Measurements from ENCODE around the gene SEC16B.

Gene SEC16B

DNA sequence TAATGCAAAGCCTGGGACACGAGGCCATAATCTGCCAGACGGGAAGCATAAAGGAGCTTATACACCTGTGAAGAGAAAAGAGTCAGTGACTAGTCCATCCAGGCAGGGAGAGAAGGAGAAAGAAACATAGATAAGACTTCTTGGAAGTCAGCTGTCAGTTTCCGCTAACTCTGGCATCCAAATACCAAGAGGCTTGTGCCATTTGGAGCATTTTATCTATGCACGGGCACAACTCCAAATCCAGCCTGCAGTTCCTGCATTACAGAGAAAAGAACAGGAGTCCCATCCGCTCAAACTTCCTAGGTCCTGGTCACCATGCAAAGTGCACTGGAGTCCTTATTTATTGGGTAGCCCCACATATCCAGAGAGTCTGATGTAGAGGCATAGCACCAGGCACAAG is 27.9 kb downstream of the SEC16B start:
- DNase-seq (ENCODE audit: low spot score), result no peak

DNA sequence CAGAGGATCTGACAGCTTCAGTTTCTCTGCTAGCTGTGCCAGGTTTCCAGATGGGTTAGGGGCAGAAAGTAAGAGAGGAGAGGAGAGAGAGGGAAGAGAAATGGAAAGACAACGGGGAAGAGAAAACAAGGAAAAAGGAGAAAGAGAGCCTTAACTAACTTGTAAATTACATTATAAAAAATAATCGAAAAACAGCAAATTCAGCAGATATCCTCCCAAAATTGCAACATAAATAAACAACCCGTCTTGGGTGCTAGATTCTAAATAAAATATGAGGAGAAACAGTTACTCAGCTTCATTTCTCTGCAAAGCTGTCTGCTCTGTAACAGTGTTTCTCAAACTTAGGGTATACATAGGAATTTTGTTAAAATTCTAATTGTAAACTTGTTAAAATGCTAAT is 29.2 kb downstream of the SEC16B start:
- DNase-seq (ENCODE audit: low spot score), result no peak

DNA sequence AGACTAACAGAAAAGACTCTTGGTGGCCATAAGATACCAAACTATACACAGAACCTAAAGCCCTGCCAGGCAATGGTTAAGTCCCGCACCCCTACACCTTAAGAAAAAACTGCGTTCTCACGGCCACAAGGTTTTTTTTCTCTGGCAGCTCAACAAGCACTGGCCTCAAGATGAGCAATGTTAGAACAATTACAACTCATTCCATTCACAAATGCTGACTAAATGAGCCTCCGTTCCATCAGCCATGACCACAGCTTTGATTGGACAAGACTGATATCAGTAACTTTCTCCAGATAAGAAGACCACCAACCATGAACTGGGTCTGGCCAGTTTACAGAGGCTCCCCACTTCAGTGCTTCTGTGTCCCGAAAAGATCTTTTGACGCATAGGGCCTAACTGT is 31.9 kb downstream of the SEC16B start:
- no peak for DNase-seq (ENCODE audit: low spot score)

DNA sequence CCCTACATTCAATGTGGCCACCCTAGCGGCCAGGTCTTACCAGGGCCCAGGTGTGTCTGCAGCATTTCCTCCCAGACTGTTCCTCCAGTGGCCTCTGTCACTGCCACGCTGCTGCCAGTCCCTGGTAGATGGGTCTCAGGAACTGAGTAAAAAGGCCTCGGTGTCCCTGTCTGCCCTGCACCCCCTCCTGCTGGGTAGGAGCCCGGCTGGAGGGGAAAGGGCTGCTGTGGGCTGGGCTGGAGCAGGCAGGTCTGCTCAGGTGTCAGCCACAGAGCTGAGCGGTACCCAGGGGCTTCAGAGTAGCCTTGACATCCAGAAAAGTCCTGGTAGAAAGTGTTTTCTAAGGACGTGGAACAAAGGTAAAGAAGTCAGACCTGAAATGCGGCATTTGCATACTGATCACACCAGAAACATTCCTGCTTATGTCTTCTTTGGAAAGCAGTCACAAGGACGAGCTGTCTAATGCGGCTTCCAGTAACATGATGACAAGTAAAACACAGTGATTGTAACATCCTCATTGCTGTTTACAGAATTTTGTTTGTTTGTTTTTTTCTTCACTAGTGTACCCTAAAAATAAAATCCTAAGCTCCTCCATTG is 32.6 kb downstream of the SEC16B start:
- DNase-seq (ENCODE audit: low spot score), result no peak

GRCh38 chr1:177935638-177936415 is 34.0 kb downstream of the SEC16B start:
- no peak for DNase-seq (ENCODE audit: low spot score)

DNA sequence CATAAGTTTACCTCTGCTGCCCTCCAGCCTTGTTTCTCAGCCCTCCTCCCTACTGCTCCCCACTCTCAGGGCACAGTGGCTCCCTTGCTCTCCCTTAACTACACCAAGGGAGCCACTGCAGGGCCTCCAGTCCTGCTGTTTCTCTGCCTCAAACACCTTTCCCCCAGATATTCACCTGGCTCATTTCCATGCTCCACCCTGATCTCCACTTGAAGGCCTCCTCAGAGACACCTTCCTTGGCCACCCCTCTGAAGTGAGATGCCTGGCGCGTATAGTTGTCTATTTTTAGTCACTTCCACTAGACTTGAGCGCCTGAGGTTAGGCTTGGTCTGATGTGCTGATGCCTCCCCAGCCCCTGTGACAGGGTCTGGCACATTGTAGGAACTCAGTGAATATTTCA is 34.9 kb downstream of the SEC16B start:
- DNase-seq (ENCODE audit: low spot score), result no peak

GRCh38 chr1:177934461-177934860 is 35.4 kb downstream of the SEC16B start:
- no peak for DNase-seq (ENCODE audit: low spot score)

- no peak for DNase-seq (ENCODE audit: low spot score)
Measured at GRCh38 chr1:177933881-177934280, 36.0 kb downstream of the SEC16B start.

- DNase-seq (ENCODE audit: low spot score), result no peak
Measured at GRCh38 chr1:177932123-177932522, 37.7 kb downstream of the SEC16B start.

GRCh38 chr1:177928952-177929351 is 40.9 kb downstream of the SEC16B start:
- DNase-seq (ENCODE audit: low spot score), result no peak

- no peak for DNase-seq (ENCODE audit: low spot score)
Measured at GRCh38 chr1:177928194-177928593, 41.7 kb downstream of the SEC16B start.

- no peak for DNase-seq (ENCODE audit: low spot score)
Measured at GRCh38 chr1:177927021-177927596, 42.7 kb downstream of the SEC16B start.

- no peak for DNase-seq (ENCODE audit: low spot score)
Measured at GRCh38 chr1:177926201-177926600, 43.7 kb downstream of the SEC16B start.

DNA sequence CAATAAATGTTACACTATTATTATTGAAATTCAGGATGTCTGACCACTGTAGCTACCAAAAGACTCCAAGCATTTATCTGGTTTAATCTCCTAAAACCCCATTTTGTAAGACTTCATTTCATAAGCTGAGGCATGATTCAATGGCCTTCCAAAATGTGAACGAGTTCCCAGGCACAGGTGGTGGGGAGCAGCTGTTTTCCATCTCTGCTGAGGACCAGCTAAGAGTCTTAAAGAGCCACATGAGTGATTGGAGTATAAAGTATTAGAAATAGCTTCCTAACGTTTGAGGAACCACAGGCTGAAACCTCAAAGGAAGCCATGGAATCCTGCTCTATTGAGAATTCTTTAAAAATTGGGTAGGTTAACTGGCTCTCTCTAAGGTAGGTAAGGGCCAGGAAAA is 44.9 kb downstream of the SEC16B start:
- no peak for DNase-seq (ENCODE audit: low spot score)

GRCh38 chr1:177923441-177923840 is 46.4 kb downstream of the SEC16B start:
- DNase-seq (ENCODE audit: low spot score), result no peak

DNA sequence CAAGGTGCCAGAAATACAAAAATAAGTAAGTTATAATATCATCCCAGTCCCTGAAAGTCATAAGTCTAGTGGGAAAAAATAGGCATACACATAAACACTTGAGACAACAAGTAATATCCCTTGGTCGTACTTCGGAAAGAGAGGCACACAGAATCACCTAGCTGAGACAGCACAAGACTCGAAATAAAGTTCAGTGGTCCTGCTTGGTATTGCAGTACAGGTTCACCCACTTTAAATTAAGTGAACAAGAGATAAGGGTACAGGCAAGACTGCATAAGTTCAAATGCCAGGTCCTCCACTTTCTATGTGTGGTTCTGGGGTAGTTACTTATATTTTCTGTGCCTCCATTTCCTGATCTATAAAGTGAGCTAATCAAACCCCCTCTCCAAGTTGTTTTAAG is 47.6 kb downstream of the SEC16B start:
- DNase-seq (ENCODE audit: low spot score), result no peak

DNA sequence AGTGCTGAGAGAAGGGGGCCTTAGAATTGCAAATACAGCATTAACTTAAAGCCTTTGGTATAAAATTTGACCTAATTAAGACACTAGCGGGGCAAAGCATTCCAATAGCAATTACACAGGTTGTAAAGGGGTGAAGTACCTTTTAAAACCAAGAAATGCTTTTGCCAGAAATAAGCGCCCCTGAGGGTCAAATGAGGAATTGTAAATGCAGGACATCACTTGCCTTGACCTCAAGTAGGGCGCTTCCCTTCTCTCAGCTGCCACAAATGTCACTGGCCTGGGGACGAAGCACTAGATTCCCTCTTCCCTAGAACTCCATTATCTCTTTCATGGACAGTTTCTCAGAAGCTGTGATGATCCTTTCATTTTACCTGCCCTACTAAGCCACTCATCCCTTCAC is 48.3 kb downstream of the SEC16B start:
- DNase-seq (ENCODE audit: low spot score), result no peak

- DNase-seq (ENCODE audit: low spot score), result no peak
Measured at GRCh38 chr1:177920091-177920490, 49.8 kb downstream of the SEC16B start.

DNA sequence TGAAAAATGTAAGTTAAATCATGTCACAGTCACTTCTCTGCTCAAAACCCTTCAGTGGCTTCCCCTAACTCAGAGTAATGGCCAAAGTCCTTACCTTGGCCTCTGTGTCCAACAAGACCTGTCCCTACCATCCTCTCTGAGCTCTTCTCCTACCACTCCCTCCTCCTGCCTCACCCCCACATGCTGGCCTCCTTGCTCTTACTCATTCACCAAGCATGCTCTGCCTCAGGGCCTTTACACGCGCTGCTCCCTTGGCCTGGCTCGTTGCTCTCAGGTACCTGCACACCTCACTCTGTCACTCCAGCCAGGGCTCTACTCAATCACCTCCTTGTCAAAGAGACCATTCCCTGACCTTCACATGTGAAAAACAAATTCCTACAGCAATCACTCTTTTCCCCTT is 54.2 kb downstream of the SEC16B start:
- no peak for DNase-seq (ENCODE audit: low spot score)

GRCh38 chr1:177914603-177915002 is 55.3 kb downstream of the SEC16B start:
- DNase-seq (ENCODE audit: low spot score), result no peak

DNA sequence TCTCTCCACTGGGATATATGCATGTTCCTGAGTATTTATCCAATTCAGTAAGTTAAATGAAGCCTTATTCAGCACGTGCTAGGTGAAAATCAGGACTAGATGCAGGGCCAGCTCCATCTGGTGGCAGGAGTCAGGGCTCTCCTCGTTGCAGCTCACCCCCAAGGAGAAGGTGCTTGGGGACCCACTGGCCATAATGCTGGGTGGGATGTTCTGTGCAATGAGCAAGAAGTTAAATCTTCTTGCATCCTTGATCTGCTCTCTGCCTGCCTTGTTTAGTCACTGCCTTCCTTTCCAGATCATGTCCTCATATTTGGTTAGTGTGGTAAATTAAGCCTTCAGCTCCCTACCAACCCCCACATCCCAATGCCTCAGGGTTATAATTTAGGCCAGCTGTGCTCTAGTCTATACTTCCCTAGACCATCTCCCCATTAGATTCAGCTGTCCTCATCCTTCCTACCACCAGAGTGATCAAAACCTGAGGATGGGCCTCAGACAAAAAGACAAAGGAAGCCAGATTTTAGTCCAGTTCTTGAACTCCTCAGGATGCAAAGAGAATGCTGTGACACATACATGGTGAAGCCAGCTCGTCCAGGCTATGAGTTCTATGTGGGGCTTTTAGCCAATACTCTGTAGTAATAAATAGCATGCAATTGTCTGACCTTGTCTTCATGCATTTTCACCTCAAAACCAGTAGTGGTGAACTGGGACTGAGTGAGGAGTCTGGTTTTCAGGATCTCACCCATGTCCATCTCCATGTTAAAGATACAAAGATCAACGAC is 55.9 kb downstream of the SEC16B start:
- DNase-seq (ENCODE audit: low spot score), result peak; percentile 49

DNA sequence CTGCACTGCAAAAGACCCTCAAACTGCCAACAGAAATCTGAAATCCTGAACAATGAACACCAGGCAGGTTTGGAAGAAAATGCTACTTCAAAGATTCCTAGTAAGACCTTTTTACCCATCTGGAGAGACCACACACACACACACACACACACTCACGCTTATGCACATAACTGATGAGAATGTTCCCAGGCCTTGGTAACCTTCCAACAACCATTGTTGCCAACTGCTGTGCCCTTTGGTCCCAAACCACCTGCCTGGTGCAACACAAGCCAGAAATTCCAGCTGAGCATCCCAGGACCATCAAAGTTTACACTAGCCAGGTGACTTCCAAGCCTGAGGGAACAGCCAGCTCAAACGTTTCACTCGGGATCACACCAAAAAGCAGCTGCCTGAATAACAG is 56.9 kb downstream of the SEC16B start:
- DNase-seq (ENCODE audit: low spot score), result no peak

- no peak for DNase-seq (ENCODE audit: low spot score)
Measured at GRCh38 chr1:177909416-177909815, 60.4 kb downstream of the SEC16B start.

Data from SW480 (cell line).